ENCODE results near the gene DACT2.

GRCh38 chr6:168292826-168293225 lies 26.8 kb downstream of the DACT2 start:
- TF ChIP-seq EZH2 (IDR thresholded peaks at IDR 0.05; ENCODE audit: insufficient read depth, poor library complexity, severe bottlenecking) = no peak
- no peak for TF ChIP-seq EZH2phosphoT487 (IDR thresholded peaks at IDR 0.05; ENCODE audit: insufficient read depth, low read depth)

All from GM23248 (cell line).